SK-N-MC (cell line): ENCODE results near the gene CRYBG2.
A peak's percentile ranks its signal among the peaks of the same experiment; 100 is the strongest.

Experiments used
- DNase-seq: peaks from one replicate; pipeline ENCODE4 v3.0.0-alpha.2; 2011; ENCODE audit warnings: low read depth, low spot score
- H3K27ac ChIP-seq: fragments of 200-600 bp; sonication (generic); 2 replicates; pipeline ENCODE4 v1.5.1; 2016; ENCODE audit warnings: mixed run types
- H3K36me3 ChIP-seq: fragments of 200-600 bp; sonication (generic); 2 replicates; pipeline ENCODE4 v1.6.1; 2017; ENCODE audit warnings: antibody characterized with exemption, low read length, mixed read lengths; ENCODE audit not compliant: insufficient read depth
- H3K4me3 ChIP-seq: fragments of 200-600 bp; sonication (generic); 2 replicates; pipeline ENCODE4 v1.5.1; 2016
- H3K9ac ChIP-seq: fragments of 200-600 bp; sonication (generic); 2 replicates; pipeline ENCODE4 v1.8.0; 2017; ENCODE audit warnings: mixed run types, mixed read lengths; ENCODE audit not compliant: insufficient read length
- H3K9me3 ChIP-seq: fragments of 200-600 bp; sonication (generic); 2 replicates; pipeline ENCODE4 v1.6.1; 2017; ENCODE audit warnings: low read depth, mild to moderate bottlenecking, antibody characterized with exemption, low read length, moderate library complexity, mixed read lengths
- EZH2 ChIP-seq: fragments of 200-600 bp; sonication (generic); IDR thresholded peaks from one replicate; pipeline ENCODE4 v1.6.1; 2017; ENCODE audit warnings: antibody characterized with exemption
- FOXP2 ChIP-seq: optimal IDR thresholded peaks from 2 replicates; pipeline ENCODE3; 2011; ENCODE audit warnings: mild to moderate bottlenecking, moderate library complexity; ENCODE audit not compliant: insufficient read depth; ENCODE audit errors: extremely low read length, control extremely low read depth
- POLR2AphosphoS5 ChIP-seq: IDR thresholded peaks from 2 replicates; pipeline ENCODE4 v1.6.1; 2012; ENCODE audit warnings: mild to moderate bottlenecking, low read depth, low read length, borderline replicate concordance

The CRYBG2 gene

DNA sequence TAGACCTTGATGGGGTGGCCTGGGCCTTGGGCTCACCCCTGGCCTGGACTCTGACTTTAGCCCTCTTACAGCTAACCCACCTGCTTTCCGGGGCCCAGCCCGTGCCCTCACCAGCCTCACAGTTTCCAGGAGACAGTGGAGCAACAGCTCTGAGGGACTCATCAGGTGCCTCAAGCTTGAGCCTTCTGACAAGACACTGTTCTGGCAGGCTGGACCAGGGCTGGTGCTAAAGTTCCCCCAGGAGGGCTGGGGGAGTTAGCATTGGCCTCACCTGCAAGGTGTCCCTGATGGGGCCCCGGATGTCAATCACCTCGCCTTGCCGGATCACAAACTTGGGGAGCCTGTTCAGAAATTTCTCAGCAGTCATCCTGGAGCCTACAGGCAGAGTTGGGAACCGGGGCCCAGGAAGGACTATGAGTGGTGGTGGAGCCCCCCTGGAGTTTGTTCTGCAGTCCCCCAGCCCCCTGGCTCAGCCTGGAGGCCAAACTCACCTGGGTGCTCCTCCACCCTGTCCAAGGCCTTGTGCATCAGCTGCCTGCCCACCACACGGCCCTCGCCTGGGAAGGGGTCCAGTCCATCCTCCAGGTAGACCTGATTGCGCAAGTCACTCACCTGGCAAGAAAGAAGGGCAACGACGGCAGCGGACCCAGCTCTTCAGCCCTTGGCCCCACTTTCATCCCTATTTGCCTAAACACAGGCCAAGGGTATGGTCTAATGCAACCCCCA, 69.9 kb downstream of the CRYBG2 start:
- no peak overlapping the region for H3K9ac ChIP-seq
- no peak overlapping the region for H3K4me3 ChIP-seq
- no peaks in the 10 kb centered on the region for H3K9me3 ChIP-seq
- DNase-seq = no peak
- TF ChIP-seq POLR2AphosphoS5 (no peak; the same call in 1 of the 2 replicates), FOXP2 (no peak), EZH2 (no peak)
- H3K36me3 ChIP-seq = no peaks in the 10 kb centered on the region
- H3K27ac ChIP-seq = no peak overlapping the region

DNA sequence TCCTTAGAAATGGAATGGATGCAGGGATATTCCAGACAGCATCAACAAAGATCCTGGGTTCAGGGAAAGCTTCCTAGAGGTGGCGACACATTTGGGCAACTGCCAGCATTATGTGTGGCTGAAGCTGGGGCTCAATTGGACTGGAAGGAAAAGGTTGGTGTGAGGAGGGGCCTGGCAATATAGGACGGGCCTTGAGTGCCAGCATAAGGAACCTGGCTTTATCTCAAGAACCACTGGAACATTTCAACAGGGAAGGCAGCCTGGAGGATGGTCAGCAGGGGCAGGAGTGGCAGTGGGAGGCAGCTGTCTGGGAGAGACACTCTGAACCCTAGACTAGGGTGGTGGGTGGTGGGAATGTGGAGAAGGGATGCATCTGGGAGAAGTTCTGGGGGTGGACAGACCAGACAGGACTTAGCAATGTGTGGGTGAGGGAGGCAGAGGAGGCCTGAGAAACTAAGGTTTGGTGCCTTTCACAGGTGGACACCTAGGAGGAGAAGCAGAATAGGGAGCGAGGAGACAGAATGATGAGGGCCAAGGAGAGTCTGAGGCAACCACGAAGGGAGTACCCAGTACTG, 70.6 kb downstream of the CRYBG2 start:
- peaks cover 5% of the 10 kb centered on the region; the same call in 1 of the 2 replicates for H3K36me3 ChIP-seq

DNA sequence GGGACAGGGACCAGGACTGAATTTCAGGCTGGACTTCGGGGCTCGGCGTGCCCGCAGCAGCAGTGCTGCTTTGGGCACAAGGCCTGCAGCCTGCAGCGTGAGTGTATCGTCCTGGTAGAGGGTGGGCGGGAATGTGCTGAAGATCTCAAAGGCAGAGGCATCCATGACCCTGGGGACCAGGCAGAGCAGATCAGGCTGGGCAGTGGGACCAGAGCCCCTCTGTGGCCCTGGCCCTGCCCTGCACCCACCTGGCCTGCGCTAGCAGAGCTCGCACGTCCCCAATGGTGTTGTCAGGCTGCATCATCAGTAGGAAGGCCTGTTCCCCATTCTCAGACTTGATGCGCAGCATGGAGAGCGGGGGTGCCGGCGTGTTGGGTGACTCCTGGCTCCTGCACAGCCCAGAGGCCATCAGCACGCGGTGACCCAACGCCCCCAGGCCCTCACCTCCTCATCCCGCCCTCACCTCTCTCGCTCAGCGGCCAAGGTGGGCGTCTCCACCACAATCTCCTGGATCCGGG, 71.5 kb downstream of the CRYBG2 start:
- Histone ChIP-seq H3K9me3 (no peaks in the 10 kb centered on the region), H3K4me3 (no peak overlapping the region), H3K9ac (no peak overlapping the region), H3K27ac (no peak overlapping the region), H3K36me3 (peaks cover 13% of the 10 kb centered on the region; the same call in 1 of the 2 replicates)
- DNase-seq = no peak
- TF ChIP-seq POLR2AphosphoS5 = no peak
- no peak for TF ChIP-seq FOXP2
- TF ChIP-seq EZH2 = no peak

More for the DNA sequence above, 70.6 kb downstream of the CRYBG2 start:
- no peaks in the 10 kb centered on the region for H3K9me3 ChIP-seq
- no peak overlapping the region for H3K4me3 ChIP-seq
- H3K27ac ChIP-seq = no peak overlapping the region
- TF ChIP-seq EZH2 (no peak), FOXP2 (no peak), POLR2AphosphoS5 (no peak)
- H3K9ac ChIP-seq = no peak overlapping the region
- DNase-seq = no peak

DNA sequence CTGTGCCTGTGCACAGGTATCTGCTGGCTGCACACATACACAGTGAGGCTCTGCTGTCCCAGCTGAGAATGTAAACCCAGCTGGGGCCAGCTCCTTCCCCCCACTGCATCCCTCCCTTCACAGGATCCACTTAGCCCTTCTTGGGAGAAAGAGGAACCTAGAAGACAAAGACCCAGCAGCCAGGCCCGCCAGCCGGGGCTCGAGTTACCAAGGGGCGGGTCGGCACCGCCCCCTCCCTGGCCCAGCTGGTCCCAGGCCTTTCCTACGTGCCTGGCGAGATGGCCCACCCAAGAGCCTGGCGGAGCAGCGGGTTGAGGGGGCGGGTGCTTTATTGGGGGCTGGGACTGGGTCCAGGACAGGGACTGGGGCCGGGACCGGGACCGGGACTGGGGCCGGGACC, 72.0 kb downstream of the CRYBG2 start:
- no peak overlapping the region for H3K9ac ChIP-seq
- TF ChIP-seq POLR2AphosphoS5 = 0 out of 2 replicates have a peak, but pooled peaks have one; percentile 7
- TF ChIP-seq EZH2 = no peak
- H3K27ac ChIP-seq = no peak overlapping the region
- H3K9me3 ChIP-seq = no peaks in the 10 kb centered on the region
- no peak for DNase-seq
- peaks cover 18% of the 10 kb centered on the region for H3K36me3 ChIP-seq
- no peak overlapping the region for H3K4me3 ChIP-seq

DNA sequence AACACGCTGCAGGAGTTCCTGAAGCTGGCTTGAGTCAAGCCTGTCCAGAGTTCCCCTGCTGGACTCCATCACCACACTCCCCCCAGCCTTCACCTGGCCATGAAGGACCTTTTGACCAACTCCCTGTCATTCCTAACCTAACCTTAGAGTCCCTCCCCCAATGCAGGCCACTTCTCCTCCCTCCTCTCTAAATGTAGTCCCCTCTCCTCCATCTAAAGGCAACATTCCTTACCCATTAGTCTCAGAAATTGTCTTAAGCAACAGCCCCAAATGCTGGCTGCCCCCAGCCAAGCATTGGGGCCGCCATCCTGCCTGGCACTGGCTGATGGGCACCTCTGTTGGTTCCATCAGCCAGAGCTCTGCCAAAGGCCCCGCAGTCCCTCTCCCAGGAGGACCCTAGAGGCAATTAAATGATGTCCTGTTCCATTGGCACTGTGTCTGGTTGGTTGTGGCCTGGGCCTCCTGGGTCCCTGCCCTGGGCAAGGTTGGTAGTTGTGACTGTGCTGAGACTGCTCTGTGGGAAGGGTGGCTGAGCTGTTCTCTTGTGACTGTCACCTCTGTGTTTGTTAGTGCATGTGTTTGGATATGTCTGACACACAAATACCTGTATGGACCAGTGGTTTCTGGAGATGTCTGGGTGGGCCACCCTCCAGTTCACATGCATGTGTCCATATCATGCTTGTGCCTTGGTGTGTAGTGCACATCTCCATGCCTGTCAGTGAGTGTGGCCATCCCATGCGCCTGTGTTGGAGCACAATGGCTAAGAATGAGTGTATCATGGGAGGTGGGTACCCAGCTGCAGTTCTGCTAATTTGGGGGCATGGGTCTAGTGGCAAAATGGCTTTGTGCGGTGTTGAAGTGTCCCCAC, 72.6 kb downstream of the CRYBG2 start:
- no peak for DNase-seq
- no peak overlapping the region for H3K27ac ChIP-seq
- H3K4me3 ChIP-seq = no peak overlapping the region
- H3K9ac ChIP-seq = no peak overlapping the region
- H3K9me3 ChIP-seq = no peaks in the 10 kb centered on the region
- TF ChIP-seq POLR2AphosphoS5 (0 out of 2 replicates have a peak, but pooled peaks have one; percentile 37), EZH2 (no peak), FOXP2 (no peak)
- peaks cover 24% of the 10 kb centered on the region for H3K36me3 ChIP-seq

DNA sequence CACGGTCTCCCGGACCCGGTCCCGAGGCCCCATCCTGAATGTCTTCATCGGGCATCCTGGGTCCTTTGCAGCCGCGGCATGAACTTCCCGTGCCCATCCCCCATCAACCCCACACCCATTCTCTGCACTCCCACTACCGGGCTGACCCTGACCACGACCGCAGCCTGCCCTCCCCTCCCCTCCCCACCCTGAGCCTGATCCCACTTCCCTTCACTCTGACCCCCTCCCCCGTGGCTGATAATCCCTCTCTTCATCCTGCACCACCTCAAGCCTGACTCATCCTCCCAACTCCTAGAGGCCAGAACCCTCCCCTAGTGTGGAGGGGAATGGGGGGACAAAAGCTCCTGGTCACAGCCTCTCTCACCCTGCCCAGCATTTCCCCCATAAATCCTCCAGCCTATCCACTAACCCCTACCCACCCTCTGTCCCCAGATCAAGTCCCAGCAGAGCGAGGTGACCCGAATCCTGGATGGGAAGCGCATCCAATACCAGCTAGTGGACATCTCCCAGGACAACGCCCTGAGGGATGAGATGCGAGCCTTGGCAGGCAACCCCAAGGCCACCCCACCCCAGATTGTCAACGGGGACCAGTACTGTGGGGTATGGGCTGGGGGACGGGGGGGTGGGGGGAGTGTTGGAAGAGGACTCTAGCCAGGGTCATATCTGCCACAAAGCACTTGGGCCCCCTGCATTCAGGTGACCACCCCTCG, 73.4 kb downstream of the CRYBG2 start:
- Histone ChIP-seq H3K9me3 (no peaks in the 10 kb centered on the region), H3K9ac (peak overlapping the region; percentile 76), H3K4me3 (peak overlapping the region; percentile 97), H3K27ac (no peak overlapping the region), H3K36me3 (peaks cover 31% of the 10 kb centered on the region)
- DNase-seq = no peak
- TF ChIP-seq FOXP2 (no peak), POLR2AphosphoS5 (no peak), EZH2 (no peak)

DNA sequence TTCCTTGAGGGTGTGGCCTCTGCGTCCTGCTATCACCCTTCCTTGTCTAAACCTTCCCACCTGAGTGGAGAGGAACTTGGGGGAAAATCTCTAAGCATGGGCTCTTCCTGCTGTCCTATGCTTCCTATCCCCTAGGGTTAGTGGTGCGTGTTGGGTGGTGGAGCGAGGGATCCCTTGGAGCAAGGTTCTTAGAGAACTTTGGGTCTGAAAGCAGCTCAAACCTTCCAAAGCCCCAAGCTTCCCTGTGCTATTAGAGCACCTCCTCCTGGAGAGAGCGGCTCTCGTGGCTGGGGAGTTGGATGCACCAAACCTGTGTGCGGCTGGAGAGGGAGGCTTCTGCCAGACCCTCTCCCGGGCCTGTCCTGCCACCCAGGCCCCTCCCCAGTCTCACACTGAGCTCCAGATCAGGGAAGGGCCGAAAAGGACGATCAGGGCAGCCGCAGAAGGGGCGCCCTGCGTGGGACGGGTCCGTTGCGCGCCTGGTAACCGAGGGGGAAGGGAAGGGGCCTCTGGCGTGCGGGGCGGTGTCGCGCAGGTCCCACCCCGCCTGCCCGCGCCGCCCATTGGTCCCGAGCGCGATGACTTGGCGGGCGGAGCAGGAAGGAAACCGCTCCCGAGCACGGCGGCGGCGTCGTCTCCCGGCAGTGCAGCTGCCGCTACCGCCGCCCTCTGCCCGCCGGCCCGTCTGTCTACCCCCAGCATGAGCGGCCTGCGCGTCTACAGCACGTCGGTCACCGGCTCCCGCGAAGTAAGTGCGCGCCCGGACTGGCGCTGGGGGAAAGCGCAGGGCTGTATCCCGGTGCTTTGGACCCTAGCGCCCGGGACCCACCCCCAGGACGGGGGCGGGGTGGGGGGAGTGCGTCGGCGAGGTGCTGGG, 74.2 kb downstream of the CRYBG2 start, which contains the start of gene SH3BGRL3:
TSS of gene SH3BGRL3 (plus strand) at position 631 of the 877 bp plus-strand sequence. CDS start at position 701, 70 bp downstream.
- TF ChIP-seq EZH2 = no peak
- peak; percentile 83 for TF ChIP-seq POLR2AphosphoS5
- TF ChIP-seq FOXP2 = no peak
- peaks cover 35% of the 10 kb centered on the region for H3K36me3 ChIP-seq
- peak within 1 kb of the TSS; percentile 76 for H3K9ac ChIP-seq
- H3K4me3 ChIP-seq = peak within 1 kb of the TSS; percentile 97
- no peaks in the 10 kb centered on the region for H3K9me3 ChIP-seq
- no peak for DNase-seq
- peak within 1 kb of the TSS; percentile 44; the same call in 1 of the 2 replicates for H3K27ac ChIP-seq
